HG02759 (cell line): ENCODE results near the gene CDCA7.
"Not testable (repeated sequence)": the region's sequence is repeated elsewhere in the genome, so short reads cannot be mapped to it uniquely, and the experiment has no call there.

Source experiments
- ATAC-seq: cut with Tn5 transposase; IDR thresholded peaks from one replicate; pipeline ENCODE4 v1.9.1; 2021; ENCODE audit warnings: mild to moderate bottlenecking, moderate library complexity; ENCODE audit not compliant: unreplicated experiment

CDCA7 gene

DNA sequence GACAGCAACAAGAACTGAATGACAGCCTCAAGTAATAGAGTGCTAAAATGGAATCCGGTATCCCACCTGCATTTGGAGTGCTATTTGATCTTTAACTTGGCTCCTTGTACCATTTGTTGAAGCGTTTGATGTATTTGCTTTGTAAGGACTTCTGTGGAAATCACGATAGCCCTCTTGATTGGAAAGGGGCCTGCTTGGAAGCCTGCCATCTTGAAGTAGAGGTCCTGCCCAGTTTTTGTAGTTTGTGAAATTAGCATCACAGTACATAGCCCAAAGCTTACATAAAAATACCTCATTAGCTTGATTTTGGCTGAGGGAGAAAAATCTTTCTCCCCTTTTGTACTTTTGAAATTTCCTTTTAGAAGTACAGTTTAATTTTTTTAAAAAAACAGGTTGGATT, 2.7 kb downstream of the CDCA7 start:
- no peak for ATAC-seq

DNA sequence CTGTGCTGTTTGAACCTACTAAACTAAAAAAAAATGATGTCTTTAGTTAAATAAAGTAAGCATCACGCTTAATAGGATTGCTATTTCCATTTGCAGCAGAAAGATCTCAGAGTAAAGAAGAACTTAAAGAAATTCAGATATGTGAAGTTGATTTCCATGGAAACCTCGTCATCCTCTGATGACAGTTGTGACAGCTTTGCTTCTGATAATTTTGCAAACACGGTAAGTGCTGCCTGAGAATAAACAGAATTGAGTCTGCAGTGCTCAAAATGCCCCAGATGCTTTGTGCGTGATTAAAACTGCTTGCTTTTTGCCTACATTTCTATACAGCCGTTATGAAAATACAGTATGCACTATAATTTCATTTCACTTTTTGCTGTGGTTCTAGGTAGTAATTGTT, 3.9 kb downstream of the CDCA7 start:
- ATAC-seq: no peak

DNA sequence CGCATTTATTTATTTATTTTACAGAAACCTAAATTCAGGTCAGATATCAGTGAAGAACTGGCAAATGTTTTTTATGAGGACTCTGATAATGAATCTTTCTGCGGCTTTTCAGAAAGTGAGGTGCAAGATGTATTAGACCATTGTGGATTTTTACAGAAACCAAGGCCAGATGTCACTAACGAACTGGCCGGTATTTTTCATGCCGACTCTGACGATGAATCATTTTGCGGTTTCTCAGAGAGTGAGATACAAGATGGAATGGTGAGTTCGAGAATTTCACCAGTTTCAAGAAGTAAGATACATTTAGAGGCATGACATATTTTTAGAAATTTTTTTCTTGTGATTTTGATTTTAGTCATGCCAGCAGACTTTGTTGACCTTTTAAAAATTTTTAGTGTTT, 4.6 kb downstream of the CDCA7 start:
- no peak for ATAC-seq

DNA sequence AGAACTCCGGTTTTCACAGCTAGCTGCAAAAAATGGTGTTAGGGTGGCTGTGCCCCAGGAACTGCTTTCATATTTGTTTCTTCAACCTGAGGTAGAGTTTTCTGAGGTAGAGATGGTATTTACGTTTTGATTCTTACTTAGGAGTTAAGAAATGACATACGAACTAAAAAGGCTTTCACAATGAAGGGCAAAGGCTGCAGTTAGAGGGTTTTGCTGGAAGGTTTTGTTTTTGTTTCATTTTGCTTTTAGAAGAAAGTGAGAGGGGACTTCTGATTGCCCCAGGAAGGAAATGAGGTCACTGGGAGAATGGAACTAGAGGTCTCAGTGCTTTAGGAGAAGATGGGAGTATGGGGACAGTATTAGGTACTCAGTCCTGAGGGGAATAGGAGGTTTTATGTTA, 15.5 kb downstream of the CDCA7 start:
- no peak for ATAC-seq

DNA sequence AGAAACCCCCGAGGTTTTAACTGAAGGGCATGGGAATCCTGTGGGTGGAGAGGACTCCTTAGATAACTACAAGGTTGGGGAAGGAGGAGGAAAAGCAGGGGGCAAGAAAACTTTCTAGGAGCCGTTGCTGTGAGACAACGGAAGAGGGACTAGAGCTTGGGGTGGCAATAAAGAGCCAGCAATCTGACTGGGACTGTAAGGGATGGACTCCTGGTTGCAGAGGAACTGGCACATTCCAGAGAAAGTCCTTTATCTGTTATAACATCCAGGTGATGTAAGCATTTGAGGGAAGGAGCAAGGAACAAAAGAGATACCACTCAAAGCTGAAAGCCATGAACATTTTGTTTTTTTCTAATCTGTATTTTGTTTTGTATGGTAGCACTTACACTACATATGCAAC, 16.4 kb downstream of the CDCA7 start:
- no peak for ATAC-seq

DNA sequence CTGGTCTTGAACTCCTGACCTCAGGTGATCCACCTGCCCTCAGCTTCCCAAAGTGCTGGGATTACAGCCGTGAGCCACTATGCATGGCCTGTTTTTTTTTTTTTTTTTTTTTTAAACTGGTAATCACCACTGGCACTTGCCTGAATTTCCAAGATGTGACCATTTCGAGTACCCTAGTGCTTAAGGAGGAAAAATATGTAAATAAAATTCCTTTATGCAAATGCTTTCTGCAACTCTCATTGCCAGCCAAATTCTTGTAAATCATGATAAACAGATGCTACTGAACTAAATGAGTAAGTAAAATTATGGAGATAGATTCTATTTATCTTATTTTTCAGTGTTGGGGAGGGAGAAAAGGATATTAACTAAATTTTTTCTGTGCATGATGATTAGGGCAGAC, 18.6 kb downstream of the CDCA7 start:
- no peak for ATAC-seq

DNA sequence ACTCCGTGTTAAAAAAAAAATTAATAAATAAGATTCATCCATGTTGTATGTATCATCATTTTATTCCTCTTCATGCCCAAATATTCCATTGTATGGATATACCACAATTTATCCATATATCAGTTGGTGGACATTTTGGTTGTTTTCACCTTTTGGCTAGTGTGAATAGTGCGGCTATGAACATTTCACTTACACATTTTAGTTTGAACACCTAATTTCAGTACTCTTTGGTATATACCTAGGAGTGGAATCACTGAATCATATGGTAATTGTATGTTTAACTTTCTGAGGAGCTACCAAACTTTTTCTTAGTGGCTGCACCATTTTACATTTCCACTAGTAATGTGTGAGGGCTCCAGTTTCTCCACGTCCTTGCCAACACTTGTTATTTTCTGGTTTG, 20.0 kb downstream of the CDCA7 start:
- ATAC-seq: no peak

DNA sequence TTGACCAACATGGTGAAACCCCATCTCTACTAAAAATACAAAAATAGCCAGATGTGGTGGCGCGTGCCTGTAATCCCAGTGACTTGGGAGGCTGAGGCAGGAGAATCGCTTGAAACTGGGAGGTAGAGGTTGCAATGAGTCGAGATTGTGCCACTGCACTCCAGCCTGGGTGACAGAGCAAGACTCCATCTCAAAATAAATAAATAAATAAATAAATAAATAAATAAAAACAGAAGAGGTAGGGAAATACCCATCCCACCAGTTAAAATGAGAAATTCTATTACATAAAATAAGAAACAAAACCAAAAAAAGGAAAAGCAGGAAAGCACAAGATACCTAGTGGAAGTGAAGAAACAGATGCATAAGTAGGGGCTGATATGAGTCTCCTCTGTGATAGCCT, 30.9 kb downstream of the CDCA7 start:
- not testable (repeated sequence) for ATAC-seq

DNA sequence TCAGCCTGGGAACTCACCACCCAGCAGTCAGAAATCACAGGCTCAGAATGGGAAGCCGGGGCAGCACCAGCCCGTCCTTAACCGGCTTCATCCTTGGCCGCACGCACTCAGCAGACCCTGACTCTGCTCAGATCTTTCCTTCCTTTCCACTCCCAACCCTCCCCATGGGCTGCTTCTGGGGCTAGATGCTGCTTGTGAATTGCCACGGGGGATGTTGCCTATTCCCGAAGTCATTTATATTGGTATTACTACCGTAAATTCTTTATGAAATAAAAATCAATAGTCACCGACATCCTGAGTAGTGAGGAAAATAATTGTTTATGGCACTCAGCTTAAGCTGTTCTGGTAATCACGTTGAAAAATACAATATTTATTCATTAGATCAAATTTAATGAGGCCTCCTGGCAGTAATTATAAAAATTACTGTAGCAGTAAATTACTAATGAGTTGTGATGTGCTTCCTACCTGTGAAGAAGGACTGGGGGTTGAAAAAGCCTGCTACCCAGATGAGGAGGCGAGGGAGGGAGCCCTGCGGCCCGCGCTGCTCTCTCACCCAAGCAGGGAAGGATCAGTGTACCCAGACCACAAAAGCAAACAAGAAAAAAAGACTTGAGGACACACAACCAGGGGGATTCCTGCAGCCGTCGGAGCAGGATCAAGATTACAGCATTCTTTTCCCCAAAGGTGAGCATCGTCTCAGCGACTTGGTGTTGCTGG, 31.5 kb downstream of the CDCA7 start:
- ATAC-seq: no peak

DNA sequence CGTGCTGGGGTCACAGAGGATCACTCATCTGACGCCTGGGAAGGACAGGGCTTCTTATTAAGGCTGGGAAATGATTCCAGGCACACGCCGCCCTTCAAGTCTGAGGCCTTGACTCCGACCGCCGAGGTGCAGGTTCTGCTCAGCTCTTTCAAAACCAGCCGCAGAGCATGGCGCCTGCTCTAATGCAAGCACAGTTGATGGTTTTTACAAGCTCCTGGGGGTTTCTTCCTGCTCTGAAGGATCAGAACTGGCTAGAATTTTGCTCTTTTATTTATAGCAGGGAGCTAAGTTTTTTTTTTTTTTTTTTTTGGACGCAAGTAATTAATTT, 32.0 kb downstream of the CDCA7 start:
- no peak for ATAC-seq

DNA sequence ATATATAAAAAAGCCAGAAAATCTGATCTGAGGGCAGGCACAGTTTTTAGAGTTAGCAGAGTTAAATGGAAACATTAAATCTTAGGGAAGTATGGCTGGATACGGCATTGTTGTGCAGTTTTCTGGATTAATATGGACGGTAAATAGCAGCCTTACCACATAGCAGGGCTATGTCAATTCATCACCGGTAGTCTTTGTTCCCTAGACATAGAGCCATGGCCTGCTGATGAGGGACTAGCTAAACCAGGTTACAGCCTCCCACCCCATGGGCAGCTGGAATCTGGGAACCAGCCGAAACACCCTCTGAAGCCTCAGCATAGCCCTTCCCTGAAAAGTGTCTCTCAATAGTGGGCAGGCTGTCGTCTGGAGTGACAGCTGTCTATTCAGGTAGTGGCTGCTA, 32.4 kb downstream of the CDCA7 start:
- no peak for ATAC-seq

DNA sequence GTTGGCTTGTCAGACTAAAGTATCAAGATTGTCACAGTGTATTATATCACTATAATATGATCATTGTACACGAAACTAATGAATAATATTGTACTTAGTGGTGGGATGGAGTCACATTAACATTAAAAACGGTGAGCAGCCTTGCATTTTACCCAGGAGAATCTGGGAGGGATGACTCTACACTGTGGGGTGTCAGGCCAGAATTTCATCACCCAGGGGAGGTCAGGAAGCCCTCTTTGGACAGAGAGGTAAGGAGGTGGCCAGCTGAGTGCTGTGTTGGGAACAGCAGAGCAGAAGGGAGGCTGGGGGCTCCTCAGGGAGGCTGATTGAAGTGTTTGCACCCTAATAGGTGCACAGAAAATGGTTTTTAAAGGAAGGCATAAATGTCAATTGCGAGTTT, 33.0 kb downstream of the CDCA7 start:
- no peak for ATAC-seq

DNA sequence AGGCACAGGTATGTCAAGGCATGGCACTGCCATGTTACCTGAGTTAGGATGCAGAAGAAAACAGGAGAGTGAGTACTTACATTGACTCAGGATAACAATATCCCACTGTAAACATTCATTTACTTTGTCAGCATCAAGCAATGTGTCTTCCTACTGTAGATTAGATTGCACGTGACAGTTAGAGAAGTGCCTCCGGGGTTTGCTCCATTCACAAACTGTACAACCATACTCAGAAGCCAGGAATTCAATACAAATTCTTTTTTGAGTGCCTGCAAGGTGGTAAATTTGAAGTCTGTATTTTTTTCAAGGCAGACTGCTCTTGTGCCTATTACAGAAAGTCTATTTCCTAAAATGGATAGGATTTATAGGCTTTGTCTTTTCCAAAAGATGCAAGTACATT, 34.1 kb downstream of the CDCA7 start:
- no peak for ATAC-seq

DNA sequence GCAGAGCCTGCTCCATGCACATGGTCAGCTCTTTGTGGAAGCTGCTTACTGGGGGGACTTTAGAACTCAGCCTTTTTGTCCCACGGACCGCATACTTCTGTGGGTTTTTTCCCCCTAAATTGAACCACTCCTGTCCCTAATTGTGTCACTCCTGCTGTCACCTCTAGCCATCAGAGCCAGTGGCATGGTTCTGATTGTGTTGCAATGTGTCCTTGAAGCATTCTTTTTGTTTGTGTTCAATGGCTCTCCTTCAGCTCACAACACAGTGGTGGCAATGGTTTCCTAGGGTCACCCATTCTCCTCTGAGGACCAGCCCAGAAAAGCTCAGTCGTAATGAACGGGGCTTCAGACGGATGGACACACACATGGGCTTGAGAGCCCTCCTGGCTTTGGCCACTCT, 35.4 kb downstream of the CDCA7 start:
- ATAC-seq: no peak

DNA sequence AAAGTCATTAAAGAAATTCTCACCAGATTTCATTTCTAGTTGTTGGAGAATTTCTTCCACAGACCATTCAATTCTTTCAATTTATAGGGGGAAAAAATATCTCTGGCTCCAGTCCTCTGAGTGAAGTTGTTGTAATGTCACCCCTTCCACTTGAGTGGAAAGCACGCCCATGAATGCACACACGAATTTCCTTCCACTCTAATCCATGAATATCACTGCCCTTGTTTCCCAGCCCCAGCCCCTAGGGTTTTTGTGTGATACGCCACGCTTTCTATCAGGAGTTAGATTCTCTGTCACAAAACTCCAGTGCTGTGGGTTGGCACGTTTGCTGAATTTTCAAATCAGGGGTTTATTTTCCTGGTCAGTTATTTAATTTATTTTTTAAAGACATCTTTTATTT, 38.1 kb downstream of the CDCA7 start:
- no peak for ATAC-seq

DNA sequence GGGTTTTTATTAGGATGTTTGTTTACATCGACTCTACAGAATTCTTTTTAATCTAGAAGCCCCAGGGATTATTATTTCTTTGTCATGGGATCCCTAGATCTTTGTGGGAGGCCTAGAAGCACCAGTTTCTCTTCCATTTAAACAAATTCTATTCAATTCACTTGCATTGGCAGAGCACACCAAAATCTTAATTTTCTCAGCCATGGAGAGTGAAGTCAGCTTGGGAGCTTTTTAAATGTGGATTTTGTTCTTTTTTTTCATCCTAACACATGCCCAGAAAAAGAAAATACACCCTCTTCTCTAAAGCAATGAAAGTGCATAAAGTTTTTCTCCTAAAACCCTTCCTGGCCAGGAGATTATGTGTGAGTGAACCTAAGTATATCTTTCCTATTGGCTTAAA, 38.5 kb downstream of the CDCA7 start:
- ATAC-seq: no peak

DNA sequence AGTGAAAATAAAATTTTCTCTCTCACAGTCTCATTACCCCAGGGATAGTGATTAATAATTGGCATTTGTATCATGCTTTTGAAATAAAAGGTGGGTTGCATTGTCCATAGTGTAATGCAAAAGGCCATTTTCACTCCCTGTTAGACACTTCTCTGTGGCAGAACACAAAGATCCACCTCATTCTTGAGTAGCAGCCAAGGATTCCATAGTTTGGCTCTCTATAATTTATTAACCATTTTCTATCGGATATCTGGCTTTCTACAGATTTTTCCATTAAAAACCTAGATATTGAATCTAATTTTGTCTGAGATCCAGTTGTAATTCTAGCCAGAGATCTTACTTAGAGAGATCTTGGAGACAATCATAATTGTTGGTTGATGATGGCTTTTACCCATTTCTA, 39.0 kb downstream of the CDCA7 start:
- no peak for ATAC-seq

DNA sequence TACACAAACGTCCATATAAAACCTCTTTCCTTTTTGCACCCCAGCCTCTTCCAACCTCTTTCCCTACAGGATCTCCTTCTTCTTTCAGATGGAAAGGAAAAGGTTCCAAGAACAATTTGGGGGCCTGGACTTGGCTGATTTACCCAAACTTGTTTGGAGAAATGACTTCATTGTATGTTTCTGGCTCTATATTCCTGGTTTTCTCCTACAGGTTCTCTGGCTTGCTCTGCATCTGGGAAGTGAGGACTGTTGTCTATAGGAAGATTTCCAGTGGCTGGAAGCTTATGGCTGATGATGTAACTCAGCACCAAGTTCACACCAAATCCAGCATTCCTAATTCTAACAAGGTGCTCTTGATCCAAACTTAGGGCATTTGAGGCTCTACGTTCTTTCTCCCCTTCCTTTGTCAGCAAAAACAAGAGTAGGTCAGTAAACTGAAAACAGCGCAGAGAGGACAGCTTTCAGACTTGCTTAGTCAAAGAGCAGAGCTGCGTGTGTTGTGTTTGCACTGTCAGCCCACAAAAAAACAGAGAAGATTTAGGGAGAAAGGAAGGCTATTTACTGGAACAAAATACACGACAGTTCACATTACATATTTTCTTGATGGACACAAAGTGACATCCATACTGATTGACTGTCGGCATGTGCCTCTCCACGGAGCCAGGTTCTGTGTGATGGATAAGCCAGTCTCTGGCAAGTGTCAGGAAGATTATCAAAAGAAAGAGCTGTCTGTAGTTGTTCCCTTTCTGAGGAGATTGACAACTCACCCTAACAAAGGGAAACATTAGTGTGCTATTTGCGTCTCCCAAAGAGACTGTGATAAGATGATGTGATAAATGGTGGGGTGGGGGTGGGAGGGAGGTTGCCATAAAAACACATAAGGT, 39.7 kb downstream of the CDCA7 start:
- no peak for ATAC-seq

DNA sequence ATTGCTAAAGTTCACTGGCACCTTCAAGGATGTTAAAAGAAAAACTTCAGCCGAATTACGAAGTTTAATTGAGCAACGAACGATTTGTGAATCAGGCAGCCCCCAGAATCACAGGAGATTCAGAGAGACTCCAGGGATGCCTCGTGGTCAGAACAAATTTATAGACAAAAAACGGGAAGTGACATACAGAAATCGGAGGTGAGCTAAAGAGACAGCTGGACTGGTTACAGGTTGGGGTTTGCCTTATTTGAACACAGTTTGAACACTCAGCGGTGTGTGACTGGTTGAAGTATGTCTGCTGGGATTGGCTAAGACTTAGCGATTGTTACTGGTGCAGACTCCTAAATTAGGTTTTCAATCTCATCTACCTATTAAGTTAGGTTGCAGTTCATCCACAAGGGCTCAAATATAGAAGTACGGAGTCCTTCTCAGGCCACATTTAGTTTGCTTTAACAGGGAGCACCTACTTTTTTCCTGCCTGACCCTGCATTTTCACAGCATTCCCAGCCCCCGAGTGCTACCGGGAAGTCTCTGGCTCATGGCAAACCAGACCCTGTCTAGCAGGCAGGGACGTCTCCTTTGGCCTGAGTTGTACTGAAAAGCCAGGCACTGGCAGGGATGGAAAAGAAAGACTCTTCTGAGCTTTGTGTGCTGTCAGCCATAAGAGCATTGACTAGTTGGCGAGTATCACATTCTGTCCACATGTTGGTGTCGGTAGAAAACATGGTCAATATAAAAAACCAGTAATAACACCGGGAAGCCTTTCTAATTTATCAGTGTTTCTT, 41.1 kb downstream of the CDCA7 start:
- no peak for ATAC-seq

DNA sequence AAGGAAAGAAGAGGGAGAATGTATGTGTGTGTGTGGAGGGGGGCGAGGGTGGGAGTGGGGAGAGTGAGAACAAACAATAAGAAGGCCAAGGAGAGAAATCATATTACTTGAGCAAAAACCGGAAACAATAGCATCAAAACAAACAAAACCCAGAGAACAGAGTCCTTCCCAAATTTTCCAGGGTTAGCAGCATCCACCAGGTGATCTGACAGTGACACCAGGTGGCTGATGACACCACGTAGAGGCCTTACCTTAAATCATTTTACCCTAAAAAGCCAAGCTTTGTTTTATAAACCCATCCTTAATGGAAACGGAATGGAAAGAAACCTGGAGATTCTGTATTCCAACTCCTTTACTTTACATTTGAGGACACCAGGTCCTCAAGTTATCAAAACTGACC, 42.9 kb downstream of the CDCA7 start:
- no peak for ATAC-seq

DNA sequence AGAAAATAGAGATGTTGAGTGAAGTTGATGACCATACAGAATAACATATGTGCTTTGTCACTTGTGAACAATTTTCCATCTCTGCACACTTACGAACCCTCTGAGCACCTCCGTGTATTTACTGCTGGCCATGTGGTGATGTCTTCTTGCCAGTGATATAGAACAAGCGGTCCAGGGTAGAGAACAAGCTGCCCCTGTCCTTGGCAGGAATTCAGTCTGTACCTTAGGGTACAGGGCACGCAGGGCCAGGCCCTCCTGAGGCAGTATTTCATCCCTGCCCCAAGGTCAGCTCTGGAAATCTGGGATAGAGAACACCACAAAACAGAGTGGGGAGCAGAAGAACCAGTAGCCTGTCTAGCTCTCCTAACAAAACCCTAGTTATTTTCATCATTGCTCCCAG, 44.6 kb downstream of the CDCA7 start:
- ATAC-seq: no peak

DNA sequence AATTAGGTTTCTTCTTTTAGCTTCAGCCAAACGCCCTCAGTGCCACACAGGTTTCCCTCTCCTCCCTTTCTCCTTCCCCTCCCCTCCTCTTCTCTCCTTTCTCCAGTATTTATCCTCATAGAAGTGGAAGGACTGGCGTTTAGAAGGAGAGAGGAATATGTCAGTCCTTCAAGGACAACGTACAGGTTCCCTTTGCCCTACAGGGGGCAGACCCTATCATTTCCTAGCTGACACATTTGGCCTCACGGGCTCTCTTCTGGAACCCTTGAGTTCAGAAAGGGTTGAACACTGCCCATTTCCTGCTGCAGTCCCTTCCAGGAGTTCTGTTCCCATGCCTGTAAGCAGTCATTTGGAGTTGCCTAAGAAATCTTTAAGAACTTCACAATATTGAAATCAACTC, 46.1 kb downstream of the CDCA7 start:
- no peak for ATAC-seq
